Stimulated activated CD4-positive, alpha-beta T cell treated with anti-CD3 and anti-CD28 coated beads, TNF-alpha, amount 100 ng/mL, for 4 hours (primary cell): ENCODE data around the gene JAK3.
"Not testable (repeated sequence)": the region's sequence is repeated elsewhere in the genome, so short reads cannot be mapped to it uniquely, and the experiment has no call there.

Experiments
- DNase-seq, 3 experiments: peaks; one replicate each; pipeline ENCODE4 v3.0.0-alpha.2; 2020; ENCODE audit warnings: low read depth in 3 of 3

The JAK3 gene

DNA sequence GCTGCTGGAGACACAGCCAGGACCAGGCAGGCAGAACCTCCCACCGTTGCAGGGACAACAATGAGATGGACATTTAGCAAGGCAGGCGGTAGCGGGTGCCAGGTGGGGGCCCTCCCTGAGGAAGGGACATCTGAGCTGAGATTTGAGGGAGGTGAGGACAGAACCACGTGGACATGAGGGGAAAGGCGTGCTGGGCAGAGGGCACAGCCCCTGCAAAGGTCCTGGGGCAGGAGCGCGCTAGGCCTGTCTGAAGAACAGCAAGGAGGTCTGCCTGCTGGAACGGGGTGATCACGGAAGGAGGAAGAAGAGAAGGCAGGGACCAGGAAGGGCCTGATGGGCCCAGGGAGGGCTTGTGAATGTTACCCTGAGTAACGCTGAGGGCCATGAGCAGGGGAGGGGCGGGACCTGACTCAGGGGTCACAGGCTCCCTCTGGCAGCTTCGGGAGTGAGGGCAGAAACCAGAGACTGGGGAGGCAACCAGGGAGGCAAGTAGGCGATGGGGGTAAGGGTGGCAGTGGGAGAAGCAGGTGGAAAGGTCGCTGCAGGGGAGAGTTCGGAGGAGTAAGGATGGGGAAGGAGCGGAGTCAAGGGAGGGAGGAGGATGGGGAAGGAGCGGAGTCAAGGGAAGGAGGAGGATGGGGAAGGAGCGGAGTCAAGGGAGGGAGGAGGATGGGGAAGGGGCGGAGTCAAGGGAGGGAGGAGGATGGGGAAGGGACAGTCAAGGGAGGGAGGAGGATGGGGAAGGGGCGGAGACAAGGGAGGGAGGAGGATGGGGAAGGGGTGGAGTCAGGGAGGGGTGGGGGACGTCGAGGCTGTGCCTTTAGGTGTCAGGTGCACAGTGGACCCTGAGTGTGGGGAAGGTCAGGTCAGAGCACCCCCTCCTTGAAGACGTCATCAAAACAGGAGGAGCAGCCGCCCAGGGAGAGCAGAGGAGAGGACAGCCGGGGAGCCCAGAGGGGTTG, 68.5 kb downstream of the JAK3 start:
- DNase-seq: no peak

GRCh38 chr19:17778251-17778967, 69.4 kb downstream of the JAK3 start:
- no peak for DNase-seq

DNA sequence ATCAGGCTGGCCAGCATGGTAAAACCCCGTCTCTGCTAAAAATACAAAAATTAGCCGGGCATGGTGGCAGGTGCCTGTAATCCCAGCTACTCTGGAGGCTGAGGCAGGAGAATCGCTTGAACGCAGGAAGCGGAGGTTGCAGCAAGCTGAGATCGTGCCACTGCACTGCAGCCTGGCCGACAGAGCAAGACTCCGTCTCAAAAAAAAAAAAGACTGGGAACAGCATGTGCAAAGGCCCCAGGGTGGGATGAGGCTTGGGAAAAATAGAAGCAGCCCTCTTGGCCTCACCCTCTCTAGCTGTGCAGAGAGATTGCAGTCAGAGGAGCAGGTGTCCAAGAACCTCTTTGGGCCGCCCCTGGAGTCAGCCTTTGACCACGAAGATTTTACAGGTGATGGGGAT, 69.9 kb downstream of the JAK3 start:
- not testable (repeated sequence) for DNase-seq

DNA sequence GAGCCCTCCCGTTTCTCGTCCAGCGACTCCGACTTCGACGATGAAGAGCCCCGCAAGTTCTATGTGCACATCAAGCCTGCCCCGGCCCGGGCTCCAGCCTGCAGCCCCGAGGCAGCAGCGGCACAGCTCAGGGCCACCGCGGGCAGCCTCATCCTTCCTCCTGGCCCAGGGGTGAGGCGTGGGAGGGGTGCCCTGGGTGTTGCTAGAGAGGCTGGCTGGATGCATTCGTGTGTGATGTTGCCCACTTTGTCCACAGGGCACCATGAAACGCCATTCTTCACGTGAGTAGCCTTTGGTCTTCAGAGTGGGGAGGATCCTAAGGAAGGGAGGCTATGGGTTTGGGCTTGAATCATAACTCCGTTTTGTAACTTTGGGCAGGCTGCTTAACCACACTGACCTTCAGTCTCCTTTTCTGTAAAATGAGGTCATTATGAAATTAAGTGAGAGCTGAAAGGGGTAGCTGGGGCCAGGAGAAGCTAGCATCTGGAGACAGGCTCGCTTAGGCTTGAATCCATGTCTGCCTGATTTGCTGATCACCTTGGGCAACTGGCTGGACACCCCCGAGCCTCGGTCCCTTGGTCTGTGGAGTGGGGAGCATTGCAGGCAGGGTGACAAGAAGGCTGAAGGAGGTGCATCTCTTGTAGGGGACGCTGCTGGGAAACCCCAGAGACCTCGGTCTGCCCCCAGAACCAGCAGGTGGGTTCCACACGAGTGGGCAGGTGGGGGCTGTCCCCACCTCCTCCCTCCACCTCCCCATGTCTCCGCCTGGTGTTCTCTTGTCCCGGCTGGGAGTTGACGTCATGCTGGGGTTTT, 71.6 kb downstream of the JAK3 start:
- no peak for DNase-seq

GRCh38 chr19:17775245-17775927, 72.4 kb downstream of the JAK3 start:
- no peak for DNase-seq
